ENCODE results near the gene ATN1.

DNA sequence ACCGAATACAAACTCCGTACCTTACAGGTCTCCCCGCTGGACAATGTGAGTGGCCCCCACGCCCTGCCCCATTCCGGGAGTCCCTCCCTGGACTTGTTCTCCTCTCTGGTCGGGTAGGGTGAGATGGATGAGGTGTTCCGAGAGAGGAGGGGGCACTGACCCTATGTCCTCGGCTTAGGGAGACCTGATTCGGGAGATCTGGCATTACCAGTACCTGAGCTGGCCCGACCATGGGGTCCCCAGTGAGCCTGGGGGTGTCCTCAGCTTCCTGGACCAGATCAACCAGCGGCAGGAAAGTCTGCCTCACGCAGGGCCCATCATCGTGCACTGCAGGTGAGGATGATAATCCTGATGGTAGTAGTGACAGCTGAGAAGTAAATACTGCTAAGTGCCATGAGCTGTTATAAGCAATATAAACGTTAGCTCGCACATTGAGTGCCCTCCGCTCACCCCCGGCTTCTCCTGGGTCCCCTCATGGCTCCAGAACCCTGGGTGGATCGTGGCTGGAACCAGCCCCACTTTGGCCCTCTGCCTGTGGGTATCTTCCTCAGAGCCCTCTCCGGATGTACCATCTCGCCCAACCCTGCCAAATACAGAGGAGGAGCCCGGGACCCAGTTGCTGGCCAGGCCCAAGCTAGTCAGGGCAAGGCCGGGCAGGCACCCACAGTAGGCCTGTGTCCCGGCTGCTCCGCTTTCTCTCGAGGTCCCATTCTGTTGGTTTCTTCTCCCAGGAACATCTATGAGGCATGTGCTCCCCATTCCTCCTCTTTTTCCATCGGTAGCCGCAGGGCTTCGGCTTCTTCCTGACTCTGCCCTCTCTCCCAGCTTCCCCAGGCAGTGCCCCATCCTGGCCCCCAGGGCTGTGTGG, 30.2 kb downstream of the ATN1 start:
- TF ChIP-seq, protein P1, sequence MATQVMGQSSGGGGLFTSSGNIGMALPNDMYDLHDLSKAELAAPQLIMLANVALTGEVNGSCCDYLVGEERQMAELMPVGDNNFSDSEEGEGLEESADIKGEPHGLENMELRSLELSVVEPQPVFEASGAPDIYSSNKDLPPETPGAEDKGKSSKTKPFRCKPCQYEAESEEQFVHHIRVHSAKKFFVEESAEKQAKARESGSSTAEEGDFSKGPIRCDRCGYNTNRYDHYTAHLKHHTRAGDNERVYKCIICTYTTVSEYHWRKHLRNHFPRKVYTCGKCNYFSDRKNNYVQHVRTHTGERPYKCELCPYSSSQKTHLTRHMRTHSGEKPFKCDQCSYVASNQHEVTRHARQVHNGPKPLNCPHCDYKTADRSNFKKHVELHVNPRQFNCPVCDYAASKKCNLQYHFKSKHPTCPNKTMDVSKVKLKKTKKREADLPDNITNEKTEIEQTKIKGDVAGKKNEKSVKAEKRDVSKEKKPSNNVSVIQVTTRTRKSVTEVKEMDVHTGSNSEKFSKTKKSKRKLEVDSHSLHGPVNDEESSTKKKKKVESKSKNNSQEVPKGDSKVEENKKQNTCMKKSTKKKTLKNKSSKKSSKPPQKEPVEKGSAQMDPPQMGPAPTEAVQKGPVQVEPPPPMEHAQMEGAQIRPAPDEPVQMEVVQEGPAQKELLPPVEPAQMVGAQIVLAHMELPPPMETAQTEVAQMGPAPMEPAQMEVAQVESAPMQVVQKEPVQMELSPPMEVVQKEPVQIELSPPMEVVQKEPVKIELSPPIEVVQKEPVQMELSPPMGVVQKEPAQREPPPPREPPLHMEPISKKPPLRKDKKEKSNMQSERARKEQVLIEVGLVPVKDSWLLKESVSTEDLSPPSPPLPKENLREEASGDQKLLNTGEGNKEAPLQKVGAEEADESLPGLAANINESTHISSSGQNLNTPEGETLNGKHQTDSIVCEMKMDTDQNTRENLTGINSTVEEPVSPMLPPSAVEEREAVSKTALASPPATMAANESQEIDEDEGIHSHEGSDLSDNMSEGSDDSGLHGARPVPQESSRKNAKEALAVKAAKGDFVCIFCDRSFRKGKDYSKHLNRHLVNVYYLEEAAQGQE (IDR thresholded peaks at IDR 0.05; ENCODE audit: low read depth), result no peak
- TF ChIP-seq CREB1 (IDR thresholded peaks at IDR 0.05; ENCODE audit: low read depth), result no peak
- TF ChIP-seq, protein P2, sequence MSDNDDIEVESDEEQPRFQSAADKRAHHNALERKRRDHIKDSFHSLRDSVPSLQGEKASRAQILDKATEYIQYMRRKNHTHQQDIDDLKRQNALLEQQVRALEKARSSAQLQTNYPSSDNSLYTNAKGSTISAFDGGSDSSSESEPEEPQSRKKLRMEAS (IDR thresholded peaks at IDR 0.05), result no peak
- no peak for TF ChIP-seq TEAD4 (IDR thresholded peaks at IDR 0.05)
- no peak for TF ChIP-seq EP300 (IDR thresholded peaks at IDR 0.05; ENCODE audit: borderline replicate concordance)
- no peak for TF ChIP-seq TCF12 (IDR thresholded peaks at IDR 0.05; ENCODE audit: low read depth)
- no peak for TF ChIP-seq CEBPB (IDR thresholded peaks at IDR 0.05)
